ENCODE data around the gene TMEM131L.
A peak's percentile ranks its signal among the peaks of the same experiment; 100 is the strongest.

TMEM131L gene

DNA sequence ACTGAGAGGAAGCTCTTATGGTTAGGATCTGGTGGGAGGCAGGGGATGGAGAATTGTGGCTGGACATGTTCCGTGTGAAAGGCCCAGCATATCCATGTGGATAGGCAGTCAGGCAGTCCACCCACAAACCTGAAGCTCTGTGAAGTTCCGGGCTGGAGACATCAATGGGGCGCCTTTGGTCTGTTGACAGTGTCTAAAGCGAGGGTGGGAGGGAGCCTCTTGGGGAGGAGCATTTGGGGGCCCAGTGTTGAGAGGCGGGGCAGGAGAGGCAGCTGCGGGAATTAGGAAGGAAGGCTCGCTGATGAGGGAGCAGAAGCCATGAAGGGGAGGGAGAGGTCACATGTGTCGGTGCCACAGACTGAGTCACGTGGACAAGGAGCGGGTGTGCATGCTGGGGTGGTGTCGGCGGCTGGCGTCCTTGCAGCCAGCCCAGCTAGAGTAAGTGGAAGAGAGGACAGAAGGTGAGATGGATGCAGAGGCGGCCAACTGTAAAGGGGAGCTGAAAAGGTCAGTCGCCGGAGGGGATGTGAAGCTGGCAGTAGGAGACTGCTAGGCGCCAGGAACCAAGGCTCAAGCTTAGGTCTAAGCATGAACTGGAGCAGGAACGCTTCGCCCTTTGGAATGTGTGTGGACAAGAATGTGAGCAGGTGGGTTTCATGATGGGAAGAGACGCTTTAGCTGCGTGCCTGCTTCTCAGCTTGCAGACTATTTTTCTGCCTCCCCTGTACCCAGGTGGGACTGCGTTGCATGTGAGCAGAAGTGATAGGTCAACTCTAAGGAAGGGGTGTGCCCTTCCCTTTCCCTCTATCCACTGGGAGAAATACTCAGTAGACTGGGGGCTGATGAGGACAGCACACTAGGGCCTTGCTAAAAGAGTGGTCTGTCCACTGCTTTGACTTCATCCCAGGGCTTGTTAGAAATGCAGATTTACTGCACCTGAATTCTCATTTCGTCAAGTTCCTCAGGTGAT is 174.0 kb downstream of the TMEM131L start:
- ATAC-seq (replicated peaks) (no peak), DNase-seq (no peak)
- Mint-ChIP-seq H3K27me3 (no peaks in the 10 kb centered on the region), H3K4me1 (ENCODE audit: low read depth in 2 of 2) (peaks cover 0 to 4% of the 10 kb centered on the region in 2 donors), H3K4me3 (no peak overlapping the region), H3K9me3 (no peaks in the 10 kb centered on the region), H3K36me3 (ENCODE audit: insufficient read depth) (peaks cover 30% of the 10 kb centered on the region), H3K27ac (peak overlapping the region; percentile 50 to 88)

DNA sequence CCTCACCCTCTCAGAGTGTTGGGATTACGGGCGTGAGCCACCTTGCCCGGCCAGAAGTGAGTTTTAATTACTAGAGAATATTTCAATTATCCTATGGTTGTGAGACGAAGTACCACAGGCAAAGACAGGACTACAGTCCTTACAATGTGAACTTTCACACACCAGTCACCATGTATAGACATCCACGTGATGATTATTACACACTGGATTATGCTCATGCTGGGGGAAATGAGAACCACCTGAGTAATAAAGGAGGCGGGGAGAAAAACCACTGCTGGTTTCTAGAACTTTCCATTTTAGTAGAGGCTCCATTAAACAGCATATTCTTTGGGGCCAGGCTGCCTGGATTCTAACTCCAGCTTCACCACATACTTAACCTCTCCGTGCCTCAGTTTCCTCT is 175.4 kb downstream of the TMEM131L start:
- no peak overlapping the region for H3K4me3 Mint-ChIP-seq
- peaks cover 15% of the 10 kb centered on the region for H3K36me3 Mint-ChIP-seq (ENCODE audit: insufficient read depth)
- H3K27me3 Mint-ChIP-seq, result no peaks in the 10 kb centered on the region

DNA sequence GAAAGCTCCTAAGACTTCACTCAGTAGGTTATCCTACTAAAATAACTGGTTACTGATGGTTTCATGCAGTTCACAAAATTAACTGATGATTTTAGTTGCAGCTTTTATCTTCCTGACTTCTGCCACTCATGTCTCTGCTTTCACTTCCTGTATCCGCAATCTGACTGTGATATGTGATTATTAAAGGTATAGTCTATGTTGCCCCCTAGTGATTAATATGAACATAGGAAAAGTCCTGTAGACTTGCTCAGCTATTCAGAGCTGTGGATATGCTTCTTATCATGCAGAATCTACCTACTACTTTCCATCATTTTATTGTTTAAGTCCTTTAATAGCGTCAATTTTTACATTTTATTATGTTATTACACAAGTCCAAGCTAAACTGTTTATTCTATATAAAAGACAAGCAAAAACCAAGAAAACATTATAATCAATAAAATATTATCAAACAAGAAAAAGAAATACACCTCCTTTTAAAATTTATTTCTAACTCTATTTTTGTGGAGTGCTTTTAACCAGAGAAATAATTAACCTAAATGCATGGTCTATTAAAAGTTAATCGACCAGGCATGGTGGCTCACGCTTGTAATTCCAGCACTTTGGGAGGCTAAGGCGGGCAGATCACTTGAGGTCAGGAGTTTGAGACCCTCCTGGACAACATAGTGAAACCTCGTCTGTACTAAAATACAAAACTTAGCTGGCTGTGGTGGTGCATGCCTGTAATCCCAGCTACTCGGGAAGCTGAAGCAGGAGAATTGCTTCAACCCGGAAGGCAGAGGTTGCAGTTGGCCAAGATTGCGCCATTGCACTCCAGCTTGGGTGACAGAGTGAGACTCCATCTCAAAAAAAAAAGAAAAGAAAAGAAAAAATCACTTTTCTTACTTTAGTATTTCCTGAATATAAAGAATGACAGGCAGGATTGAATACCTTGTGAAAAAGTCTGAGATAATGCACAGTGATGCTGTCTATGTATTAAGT is 177.5 kb downstream of the TMEM131L start:
- peaks cover 2 to 4% of the 10 kb centered on the region in 2 donors for H3K4me1 Mint-ChIP-seq (ENCODE audit: low read depth in 2 of 2)
- H3K27me3 Mint-ChIP-seq, result no peaks in the 10 kb centered on the region
- DNase-seq (no peak), ATAC-seq (replicated peaks) (peak; percentile 99)
- H3K4me3 Mint-ChIP-seq, result no peak overlapping the region
- no peak overlapping the region for H3K27ac Mint-ChIP-seq
- H3K36me3 Mint-ChIP-seq (ENCODE audit: insufficient read depth), result no peaks in the 10 kb centered on the region
- no peaks in the 10 kb centered on the region for H3K9me3 Mint-ChIP-seq

More for the DNA sequence above, 175.4 kb downstream of the TMEM131L start:
- no peak for DNase-seq
- ATAC-seq (replicated peaks), result no peak
- Mint-ChIP-seq H3K27ac (no peak overlapping the region), H3K9me3 (no peaks in the 10 kb centered on the region), H3K4me1 (ENCODE audit: low read depth in 2 of 2) (peaks cover 0 to 4% of the 10 kb centered on the region in 2 donors)

GRCh38 chr4:153645183-153645582 is 179.0 kb downstream of the TMEM131L start:
- DNase-seq, result no peak
- Mint-ChIP-seq H3K9me3 (no peaks in the 10 kb centered on the region), H3K27me3 (no peaks in the 10 kb centered on the region), H3K4me1 (ENCODE audit: low read depth in 2 of 2) (peaks cover 2 to 4% of the 10 kb centered on the region in 2 donors), H3K36me3 (ENCODE audit: insufficient read depth) (no peaks in the 10 kb centered on the region), H3K4me3 (no peak overlapping the region), H3K27ac (no peak overlapping the region)
- ATAC-seq (replicated peaks), result no peak

DNA sequence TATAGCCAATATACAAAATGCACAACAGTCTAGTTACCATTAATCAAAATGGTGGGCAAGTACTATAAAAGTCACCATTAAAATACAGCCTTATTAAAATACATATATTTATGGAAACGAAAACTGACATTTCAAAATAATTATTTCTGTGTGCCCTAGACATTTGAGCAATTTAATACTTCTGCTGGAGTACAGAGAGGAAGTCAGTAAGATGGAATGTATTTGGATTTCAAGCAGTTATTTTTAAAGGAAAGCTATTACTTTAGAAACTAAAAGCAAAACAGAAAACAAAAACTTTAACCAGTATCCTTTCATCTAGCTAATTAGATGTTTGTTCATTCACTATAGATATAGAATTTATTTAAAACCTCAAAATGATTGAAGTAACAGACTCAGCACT is 180.1 kb downstream of the TMEM131L start:
- Mint-ChIP-seq H3K27me3 (no peaks in the 10 kb centered on the region), H3K4me3 (no peak overlapping the region), H3K27ac (no peak overlapping the region), H3K4me1 (ENCODE audit: low read depth in 2 of 2) (peaks cover 5 to 6% of the 10 kb centered on the region in 2 donors), H3K9me3 (no peaks in the 10 kb centered on the region), H3K36me3 (ENCODE audit: insufficient read depth) (no peaks in the 10 kb centered on the region)
- DNase-seq (no peak), ATAC-seq (replicated peaks) (no peak)

GRCh38 chr4:153646978-153647377 is 180.8 kb downstream of the TMEM131L start:
- Mint-ChIP-seq H3K9me3 (no peaks in the 10 kb centered on the region), H3K27ac (no peak overlapping the region), H3K4me3 (no peak overlapping the region), H3K27me3 (no peaks in the 10 kb centered on the region), H3K4me1 (ENCODE audit: low read depth in 2 of 2) (peaks cover 8 to 11% of the 10 kb centered on the region in 2 donors), H3K36me3 (ENCODE audit: insufficient read depth) (no peaks in the 10 kb centered on the region)
- ATAC-seq (replicated peaks) (no peak), DNase-seq (no peak)

- H3K4me1 Mint-ChIP-seq (ENCODE audit: low read depth in 2 of 2), result peaks cover 8 to 11% of the 10 kb centered on the region in 2 donors
- no peaks in the 10 kb centered on the region for H3K27me3 Mint-ChIP-seq
- no peak overlapping the region for H3K27ac Mint-ChIP-seq
- DNase-seq (no peak), ATAC-seq (replicated peaks) (no peak)
- no peaks in the 10 kb centered on the region for H3K9me3 Mint-ChIP-seq
- no peaks in the 10 kb centered on the region for H3K36me3 Mint-ChIP-seq (ENCODE audit: insufficient read depth)
- no peak overlapping the region for H3K4me3 Mint-ChIP-seq
Observed at GRCh38 chr4:153647975-153648374, 181.8 kb downstream of the TMEM131L start.

- H3K9me3 Mint-ChIP-seq, result no peaks in the 10 kb centered on the region
- no peak for ATAC-seq (replicated peaks)
- H3K36me3 Mint-ChIP-seq (ENCODE audit: insufficient read depth), result no peaks in the 10 kb centered on the region
- peaks cover 7 to 8% of the 10 kb centered on the region in 2 donors for H3K4me1 Mint-ChIP-seq (ENCODE audit: low read depth in 2 of 2)
- DNase-seq, result no peak
- H3K27me3 Mint-ChIP-seq, result peaks cover 0 to under 1% of the 10 kb centered on the region in 2 donors
- H3K4me3 Mint-ChIP-seq, result no peak overlapping the region
- H3K27ac Mint-ChIP-seq, result no peak overlapping the region
Observed at GRCh38 chr4:153649572-153649991, 183.4 kb downstream of the TMEM131L start.

DNA sequence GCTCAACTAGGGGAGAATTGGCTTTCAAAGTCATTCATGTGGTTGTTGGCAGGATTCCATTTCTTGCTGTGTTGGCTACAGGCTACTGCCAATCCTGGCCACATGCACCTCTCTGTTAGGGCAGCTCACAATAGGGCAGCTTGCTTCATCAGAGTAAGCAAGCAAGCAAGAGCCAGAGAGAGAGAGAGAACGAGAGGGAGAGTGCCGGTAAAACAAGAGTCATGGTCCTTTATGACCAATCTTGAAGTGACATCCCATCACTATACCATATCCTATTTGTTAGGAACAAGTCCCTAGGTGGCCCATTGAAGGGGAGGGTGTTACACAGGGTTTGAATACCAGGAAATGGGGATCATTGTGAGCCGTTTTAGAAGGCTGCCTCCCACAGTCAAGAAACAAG is 185.0 kb downstream of the TMEM131L start:
- no peak for DNase-seq

GRCh38 chr4:153651587-153651986 is 185.4 kb downstream of the TMEM131L start:
- no peaks in the 10 kb centered on the region for H3K36me3 Mint-ChIP-seq (ENCODE audit: insufficient read depth)
- H3K4me1 Mint-ChIP-seq (ENCODE audit: low read depth in 2 of 2), result peaks cover 7 to 8% of the 10 kb centered on the region in 2 donors
- peak; percentile 88 for ATAC-seq (replicated peaks)
- no peaks in the 10 kb centered on the region for H3K9me3 Mint-ChIP-seq
- DNase-seq, result peak in 1 of 3 experiments; percentile 10
- peak overlapping the region in 1 of 2 donors; percentile 6 for H3K4me3 Mint-ChIP-seq
- peak overlapping the region; percentile 2 to 7 for H3K27ac Mint-ChIP-seq
- H3K27me3 Mint-ChIP-seq, result peaks cover 19 to 20% of the 10 kb centered on the region in 2 donors

More for the DNA sequence above, 185.0 kb downstream of the TMEM131L start:
- Mint-ChIP-seq H3K4me1 (ENCODE audit: low read depth in 2 of 2) (peaks cover 7 to 8% of the 10 kb centered on the region in 2 donors), H3K27me3 (peaks cover 14 to 15% of the 10 kb centered on the region in 2 donors), H3K36me3 (ENCODE audit: insufficient read depth) (no peaks in the 10 kb centered on the region), H3K4me3 (peak overlapping the region in 1 of 2 donors; percentile 6), H3K27ac (peak overlapping the region; percentile 2 to 7), H3K9me3 (no peaks in the 10 kb centered on the region)
- ATAC-seq (replicated peaks), result no peak

DNA sequence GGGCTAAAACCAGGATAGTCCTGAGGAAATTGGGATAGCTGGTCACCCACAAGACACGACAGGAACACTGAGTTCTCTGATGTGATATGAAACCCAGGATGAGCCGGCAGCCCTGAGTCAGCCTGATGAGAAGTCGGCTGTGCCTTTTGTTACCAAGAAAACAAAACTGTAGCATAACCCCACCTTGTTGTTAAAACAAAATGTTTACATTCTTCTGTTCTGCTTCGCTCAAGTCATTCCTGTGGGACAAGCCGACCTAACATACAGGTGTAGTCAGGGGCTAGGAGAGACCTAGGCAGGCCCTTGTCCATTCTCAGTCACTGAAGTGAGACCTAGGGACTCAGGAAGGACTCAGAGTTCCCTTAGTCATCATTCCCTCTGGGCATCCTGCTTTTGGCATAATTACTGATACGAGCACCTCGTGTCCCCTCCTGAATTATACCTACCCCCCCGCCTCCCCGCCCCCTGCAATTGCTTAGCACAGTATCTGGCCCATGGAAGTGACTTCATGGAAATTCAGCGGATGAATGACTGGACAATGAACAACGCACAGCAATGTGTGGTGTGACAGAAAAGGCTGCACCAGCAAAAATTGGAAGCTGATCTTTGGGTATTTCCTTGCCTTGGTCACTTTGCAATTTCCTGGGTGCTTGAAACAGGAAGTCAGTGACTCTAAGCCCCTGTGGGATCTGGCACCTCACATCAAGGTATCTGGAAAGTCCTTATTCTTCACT is 186.1 kb downstream of the TMEM131L start:
- ATAC-seq (replicated peaks), result peak; percentile 25
- no peak for DNase-seq
- Mint-ChIP-seq H3K4me1 (ENCODE audit: low read depth in 2 of 2) (peaks cover 7 to 8% of the 10 kb centered on the region in 2 donors), H3K27me3 (peaks cover 22% of the 10 kb centered on the region in 2 donors), H3K4me3 (no peak overlapping the region), H3K36me3 (ENCODE audit: insufficient read depth) (no peaks in the 10 kb centered on the region), H3K9me3 (no peaks in the 10 kb centered on the region), H3K27ac (peak overlapping the region in 1 of 2 donors; percentile 2)

GRCh38 chr4:153655002-153655541 is 188.9 kb downstream of the TMEM131L start:
- Mint-ChIP-seq H3K27ac (no peak overlapping the region), H3K4me3 (no peak overlapping the region), H3K9me3 (no peaks in the 10 kb centered on the region), H3K36me3 (ENCODE audit: insufficient read depth) (no peaks in the 10 kb centered on the region), H3K4me1 (ENCODE audit: low read depth in 2 of 2) (peaks cover 6 to 7% of the 10 kb centered on the region in 2 donors), H3K27me3 (peaks cover 35 to 41% of the 10 kb centered on the region in 2 donors)
- DNase-seq (no peak), ATAC-seq (replicated peaks) (no peak)
